Measurements from ENCODE around the gene TUFT1. TPM values are rescaled to one million over a fixed set of nuclear protein-coding genes. Genes with fewer than 3 reads are reported as not detected.

Gene TUFT1
- total and polyA plus RNA-seq, 9 of the 15 experiments (the other 6 are each of a cell fraction or from before 2014, with no cell fraction given), result 0.54 to 2.0 (median 1.7) TPM

GRCh38 chr1:151536499-151536898 lies 3.6 kb upstream of the TUFT1 start:
- no peaks in the 10 kb centered on the region for H3K9me1 ChIP-seq (ENCODE audit: control insufficient read depth, insufficient read depth, low read length)
- H4K20me1 ChIP-seq (replicated peaks; ENCODE audit: control insufficient read depth, insufficient read depth, low read length), result no peaks in the 10 kb centered on the region; the same call in none of the 2 replicates
- no peak overlapping the region for H3K27ac ChIP-seq (ENCODE audit: extremely low read depth, low read depth, low read length)
- no peaks in the 10 kb centered on the region for H3K36me3 ChIP-seq (ENCODE audit: control insufficient read depth, insufficient read depth, low read length)
- ChIA-PET CTCF (ENCODE audit: low intra/inter-chr PET ratio) (no interaction called here), POLR2A (interaction anchor here (0.8 to 1.7 kb wide), 3 partner anchors 9 to 60 kb away, joined by 3 to 5 read pairs (median 3); no protein-coding TSS in a partner anchor)
- intact Hi-C loops (cut with micrococcal nuclease) (no loop called here), in situ Hi-C loops (cut with MboI) (loop anchor here (5.0 kb wide), 1 partner anchor 201 kb away; no protein-coding TSS in a partner anchor)
- H3K4me3 ChIP-seq, result no peak overlapping the region
- TF ChIP-seq HCFC1 (IDR thresholded peaks at IDR 0.05; ENCODE audit: low read depth, low read length) (no peak), JUN (IDR thresholded peaks at IDR 0.05; ENCODE audit: borderline replicate concordance, low read depth, low read length) (no peak), JUN (CRISPR knock-in tag; IDR thresholded peaks at IDR 0.05; ENCODE audit: borderline replicate concordance) (no peak), ZNF717 (CRISPR knock-in tag; IDR thresholded peaks at IDR 0.05) (no peak), ZZZ3 (IDR thresholded peaks at IDR 0.05) (no peak), ZNF12 (CRISPR knock-in tag; IDR thresholded peaks at IDR 0.05) (no peak), CHD1 (IDR thresholded peaks at IDR 0.05; ENCODE audit: low read length) (no peak), FOS (IDR thresholded peaks at IDR 0.05; ENCODE audit: extremely low read depth, insufficient read length) (no peak), SRSF7 (optimal IDR thresholded peaks at IDR 0.05; ENCODE audit: low read depth, low read length) (no peak), ZNF398 (CRISPR knock-in tag; IDR thresholded peaks at IDR 0.05) (no peak), ILK (tag; IDR thresholded peaks at IDR 0.05; ENCODE audit: borderline replicate concordance, low read depth) (no peak)
- peaks cover 5 to 17% of the 10 kb centered on the region in 2 experiments; a peak in 4 of 5 replicates for H3K4me1 ChIP-seq (replicated peaks in 1 of 2; ENCODE audit: control insufficient read depth in 2 of 2, insufficient read depth in 2 of 2, low read length in 2 of 2)
- ATAC-seq (no peak), FAIRE-seq (no peak), DNase-seq (ENCODE audit: extremely low read depth in 1 of 4, low spot score in 3 of 4) (no peak)
- no peak overlapping the region for H2AFZ ChIP-seq (ENCODE audit: low read depth, low read length)
- WGBS (ENCODE audit: insufficient coverage, low coverage, missing lambda C conversion rate), result 41% methylated on average over 7 of the region's 7 CpGs
- BruUV-seq (replicated peaks), result no TSS peak
- no peak overlapping the region for H3K9ac ChIP-seq (ENCODE audit: insufficient read depth in 1 of 2, low read depth in 2 of 2, low read length in 2 of 2)
- H3K79me2 ChIP-seq (ENCODE audit: control insufficient read depth, insufficient read depth, low read length), result no peaks in the 10 kb centered on the region
- H3K27me3 ChIP-seq (ENCODE audit: control insufficient read depth in 2 of 2, insufficient read depth in 2 of 2, low read length in 2 of 2), result peaks cover 4% of the 10 kb centered on the region in 2 experiments; a peak in 4 of 5 replicates
- H3K9me3 ChIP-seq (replicated peaks; ENCODE audit: control insufficient read depth, insufficient read depth, low read depth, low read length), result no peaks in the 10 kb centered on the region
- no peak overlapping the region for H3K4me2 ChIP-seq (ENCODE audit: insufficient read depth, low read length)

Measured in K562 (cell line).